DOHH2 (cell line): ENCODE results near the gene STN1.

ENCODE experiments used
- H3F3A ChIP-seq: fragments of 200-600 bp; sonication (generic), shearing (Covaris generic); 2 replicates; pipeline ENCODE4 v1.6.0; 2016; ENCODE audit warnings: antibody characterized with exemption, mild to moderate bottlenecking; ENCODE audit not compliant: control insufficient read depth, insufficient read depth
- H3K27ac ChIP-seq: fragments of 200-600 bp; sonication (generic); 2 replicates; pipeline ENCODE4 v1.5.1; 2014; ENCODE audit warnings: low read depth, mild to moderate bottlenecking, low read length, moderate library complexity
- H3K27me3 ChIP-seq: fragments of 200-600 bp; sonication (generic); 2 replicates; pipeline ENCODE4 v1.6.1; 2014; ENCODE audit warnings: mild to moderate bottlenecking, low read length, mixed read lengths; ENCODE audit not compliant: control insufficient read depth
- H3K36me3 ChIP-seq: fragments of 200-600 bp; sonication (generic); 2 replicates; pipeline ENCODE4 v1.6.1; 2014; ENCODE audit warnings: mild to moderate bottlenecking, low read length, moderate library complexity, mixed read lengths; ENCODE audit not compliant: control insufficient read depth
- H3K4me1 ChIP-seq: fragments of 200-600 bp; sonication (generic); 2 replicates; pipeline ENCODE4 v1.6.1; 2014; ENCODE audit warnings: mild to moderate bottlenecking, low read length, mixed read lengths; ENCODE audit not compliant: control insufficient read depth
- H3K4me2 ChIP-seq: fragments of 200-600 bp; sonication (generic); 2 replicates; pipeline ENCODE4 v1.6.0; 2014; ENCODE audit warnings: mild to moderate bottlenecking, low read length, moderate library complexity
- H3K4me3 ChIP-seq: fragments of 200-600 bp; sonication (generic); 2 replicates; pipeline ENCODE4 v1.5.1; 2014; ENCODE audit warnings: mild to moderate bottlenecking, low read length, mixed read lengths
- H3K79me2 ChIP-seq: fragments of 200-600 bp; sonication (generic); 2 replicates; pipeline ENCODE4 v1.6.1; 2014; ENCODE audit warnings: mild to moderate bottlenecking, low read length, mixed read lengths; ENCODE audit not compliant: control insufficient read depth
- H3K9me2 ChIP-seq: fragments of 200-600 bp; sonication (generic); replicated peaks from 2 replicates; pipeline ENCODE4 v1.6.1; 2014; ENCODE audit warnings: mild to moderate bottlenecking, low read length, mixed read lengths; ENCODE audit not compliant: control insufficient read depth
- H3K9me3 ChIP-seq: fragments of 200-600 bp; sonication (generic); 2 replicates; pipeline ENCODE4 v1.6.1; 2014; ENCODE audit warnings: antibody characterized with exemption, low read length, mixed read lengths; ENCODE audit not compliant: control insufficient read depth, insufficient read depth
- H4K20me1 ChIP-seq: fragments of 200-600 bp; sonication (generic); 2 replicates; pipeline ENCODE4 v1.6.0; 2014; ENCODE audit warnings: low read depth, mild to moderate bottlenecking, antibody characterized with exemption, low read length, moderate library complexity; ENCODE audit not compliant: control insufficient read depth, insufficient read depth
- CTCF ChIP-seq: fragments of 200-600 bp; sonication (generic); IDR thresholded peaks from one replicate; pipeline ENCODE4 v1.5.1; 2014; ENCODE audit warnings: antibody characterized with exemption, mild to moderate bottlenecking, low read depth, low read length; ENCODE audit not compliant: poor library complexity, severe bottlenecking
- EZH2phosphoT487 ChIP-seq: fragments of 200-600 bp; sonication (generic); IDR thresholded peaks from 2 replicates; pipeline ENCODE4 v1.6.1; 2017; ENCODE audit warnings: borderline replicate concordance, mild to moderate bottlenecking, antibody characterized with exemption, low read length, moderate library complexity, mixed read lengths

The STN1 gene

GRCh38 chr10:103899312-103899711 is 18.7 kb downstream of the STN1 start:
- Histone ChIP-seq H3K36me3 (peaks cover 13% of the 10 kb centered on the region), H3K4me1 (no peaks in the 10 kb centered on the region), H3K4me2 (no peak overlapping the region), H4K20me1 (no peaks in the 10 kb centered on the region), H3K4me3 (no peak overlapping the region), H3K27ac (no peak overlapping the region), H3K9me3 (no peaks in the 10 kb centered on the region), H3K9me2 (no peaks in the 10 kb centered on the region), H3K27me3 (no peaks in the 10 kb centered on the region), H3K79me2 (no peaks in the 10 kb centered on the region), H3F3A (no peaks in the 10 kb centered on the region)
- no peak for TF ChIP-seq EZH2phosphoT487
- TF ChIP-seq CTCF: no peak

DNA sequence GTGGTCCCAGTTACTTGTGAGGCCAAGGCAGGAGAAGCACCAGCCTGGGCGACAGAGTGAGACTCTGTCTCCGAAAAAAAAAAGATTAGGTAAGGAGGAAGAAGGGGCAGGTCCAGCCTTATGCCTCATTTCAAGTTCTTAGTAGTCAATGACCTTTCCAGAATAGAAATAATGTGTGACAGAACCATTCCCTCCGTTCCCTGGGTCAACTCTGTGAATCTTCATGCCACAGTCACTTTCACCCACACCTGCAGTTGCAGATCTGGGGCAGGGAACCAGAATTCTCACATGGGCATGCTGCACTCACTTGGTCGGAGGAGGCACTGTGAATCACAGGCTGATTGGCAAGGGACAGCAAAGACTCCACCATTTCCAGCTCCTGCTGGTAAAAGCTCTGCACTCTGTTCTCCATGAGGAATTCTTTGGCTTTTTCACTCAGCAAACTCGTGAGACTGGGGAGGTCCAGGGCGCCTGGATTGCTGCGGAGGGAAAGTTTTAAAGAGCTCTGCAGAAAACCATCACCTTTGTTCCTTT is 20.7 kb downstream of the STN1 start:
- Histone ChIP-seq H3F3A (no peaks in the 10 kb centered on the region), H3K27me3 (no peaks in the 10 kb centered on the region), H3K4me1 (no peaks in the 10 kb centered on the region), H4K20me1 (no peaks in the 10 kb centered on the region), H3K4me3 (no peak overlapping the region), H3K4me2 (no peak overlapping the region), H3K9me3 (no peaks in the 10 kb centered on the region), H3K79me2 (no peaks in the 10 kb centered on the region), H3K36me3 (peaks cover 13% of the 10 kb centered on the region), H3K27ac (no peak overlapping the region), H3K9me2 (no peaks in the 10 kb centered on the region)
- TF ChIP-seq CTCF (no peak), EZH2phosphoT487 (no peak)

DNA sequence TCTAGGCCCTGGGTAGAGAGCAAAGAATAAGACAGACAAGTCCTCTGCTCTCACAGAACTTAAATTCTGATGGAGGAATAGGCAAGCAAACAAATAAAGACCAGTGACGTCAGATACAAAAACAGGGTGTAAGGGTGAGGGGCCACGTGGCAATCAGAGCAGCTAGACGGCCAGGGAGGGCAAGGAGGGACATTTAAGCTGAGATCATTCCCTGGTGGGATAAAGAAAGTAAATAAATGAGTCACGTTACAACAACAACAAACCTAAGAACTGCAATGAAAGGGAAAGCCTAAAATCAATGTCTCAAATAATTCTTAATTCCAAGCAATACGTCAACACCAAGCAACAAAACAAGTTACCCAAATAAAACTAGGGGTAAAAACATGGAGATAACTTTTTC is 21.8 kb downstream of the STN1 start:
- Histone ChIP-seq H3K79me2 (no peaks in the 10 kb centered on the region), H4K20me1 (no peaks in the 10 kb centered on the region), H3K36me3 (peaks cover 13% of the 10 kb centered on the region), H3K27ac (no peak overlapping the region), H3F3A (no peaks in the 10 kb centered on the region), H3K4me3 (no peak overlapping the region), H3K9me3 (no peaks in the 10 kb centered on the region), H3K9me2 (no peaks in the 10 kb centered on the region), H3K27me3 (no peaks in the 10 kb centered on the region), H3K4me2 (no peak overlapping the region), H3K4me1 (no peaks in the 10 kb centered on the region)
- TF ChIP-seq CTCF (no peak), EZH2phosphoT487 (no peak)
